AG04449 (cell line): ENCODE data around the gene SRRM2.

ENCODE experiments used
- CTCF ChIA-PET: fragments of 350-600 bp; formaldehyde crosslinking; extraction: SDS; loops from one replicate; lab custom pipeline; 2021; ENCODE audit warnings: antibody characterized with exemption; lab: Yijun Ruan, JAX
- POLR2A ChIA-PET: fragments of 400-600, 350-600 bp; formaldehyde crosslinking; extraction: SDS; loops from one replicate; lab custom pipeline; 2020; ENCODE audit warnings: antibody characterized with exemption, inconsistent platforms; lab: Yijun Ruan, JAX
- DNase-seq: peaks from one replicate; pipeline ENCODE4 v3.0.0-alpha.2; 2010; ENCODE audit warnings: low read depth, low spot score
- H3K4me3 ChIP-seq: 2 replicates; pipeline ENCODE4 v1.5.1; 2011; ENCODE audit warnings: low read depth, mild to moderate bottlenecking, control low read depth, low read length
- TF ChIP-seq, protein P1 (sequence below): IDR thresholded peaks from one replicate; pipeline ENCODE4 v1.5.1; 2011; ENCODE audit warnings: mild to moderate bottlenecking, moderate library complexity, low read length, control low read depth, inconsistent platforms; ENCODE audit not compliant: insufficient read depth; ENCODE audit errors: missing control alignments

Gene SRRM2

DNA sequence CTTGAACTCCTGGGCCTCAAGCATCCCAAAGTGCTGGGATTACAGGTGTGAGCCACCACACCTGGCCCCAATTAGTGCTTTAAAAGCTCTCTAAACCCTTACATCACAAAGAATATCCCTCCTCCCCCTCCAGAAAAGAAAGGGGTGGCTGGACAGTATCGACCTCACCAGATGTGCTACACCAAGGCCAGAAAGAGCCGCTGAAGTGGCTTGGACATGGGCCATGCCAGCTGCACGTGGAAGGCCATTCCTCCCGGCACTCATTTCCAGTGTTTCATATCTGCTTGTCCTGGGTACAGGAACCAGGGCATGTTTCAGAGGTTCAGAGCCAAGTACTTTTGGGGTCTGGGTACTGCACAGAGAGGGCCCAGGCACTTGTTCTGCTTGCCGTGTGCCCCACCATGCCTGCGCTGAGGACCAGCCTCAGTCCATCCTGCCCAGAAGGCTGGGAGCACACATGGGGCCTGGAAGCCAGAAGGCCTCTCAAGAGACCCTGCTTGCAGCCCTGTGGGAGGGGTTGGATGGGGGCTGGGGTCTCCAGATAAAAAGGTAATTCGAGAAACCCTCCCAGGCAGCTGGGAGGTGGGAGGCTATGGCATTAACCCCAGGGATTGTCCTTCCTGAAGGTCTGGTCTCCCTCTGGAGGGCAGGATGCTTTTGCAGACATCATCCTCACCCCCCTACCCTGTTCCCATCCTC lies 3.5 kb upstream of the SRRM2 start:
- ChIA-PET POLR2A (no interaction called here), CTCF (no interaction called here)
- no peak for DNase-seq
- no peak overlapping the region for H3K4me3 ChIP-seq
- TF ChIP-seq, protein P1, sequence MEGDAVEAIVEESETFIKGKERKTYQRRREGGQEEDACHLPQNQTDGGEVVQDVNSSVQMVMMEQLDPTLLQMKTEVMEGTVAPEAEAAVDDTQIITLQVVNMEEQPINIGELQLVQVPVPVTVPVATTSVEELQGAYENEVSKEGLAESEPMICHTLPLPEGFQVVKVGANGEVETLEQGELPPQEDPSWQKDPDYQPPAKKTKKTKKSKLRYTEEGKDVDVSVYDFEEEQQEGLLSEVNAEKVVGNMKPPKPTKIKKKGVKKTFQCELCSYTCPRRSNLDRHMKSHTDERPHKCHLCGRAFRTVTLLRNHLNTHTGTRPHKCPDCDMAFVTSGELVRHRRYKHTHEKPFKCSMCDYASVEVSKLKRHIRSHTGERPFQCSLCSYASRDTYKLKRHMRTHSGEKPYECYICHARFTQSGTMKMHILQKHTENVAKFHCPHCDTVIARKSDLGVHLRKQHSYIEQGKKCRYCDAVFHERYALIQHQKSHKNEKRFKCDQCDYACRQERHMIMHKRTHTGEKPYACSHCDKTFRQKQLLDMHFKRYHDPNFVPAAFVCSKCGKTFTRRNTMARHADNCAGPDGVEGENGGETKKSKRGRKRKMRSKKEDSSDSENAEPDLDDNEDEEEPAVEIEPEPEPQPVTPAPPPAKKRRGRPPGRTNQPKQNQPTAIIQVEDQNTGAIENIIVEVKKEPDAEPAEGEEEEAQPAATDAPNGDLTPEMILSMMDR = no peak

DNA sequence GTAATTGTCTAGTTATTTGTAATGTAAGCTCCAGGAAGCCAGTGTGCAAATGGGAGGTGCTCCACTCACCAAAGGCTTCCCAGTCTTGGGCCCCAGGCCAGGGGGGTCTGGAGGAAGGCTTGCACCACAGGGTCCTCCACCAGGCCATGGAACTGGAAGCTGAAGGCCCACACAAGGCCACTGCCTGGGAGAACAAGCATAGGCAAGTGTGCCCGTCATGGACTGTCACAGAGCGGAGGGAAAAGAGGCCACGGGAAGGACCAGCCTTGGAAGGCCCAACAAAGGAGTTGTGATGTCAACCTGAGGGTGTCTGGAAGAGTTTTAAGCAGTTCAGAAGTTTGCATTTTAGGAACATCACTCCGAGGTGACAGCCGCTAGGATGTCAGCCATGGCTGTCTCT lies 3.0 kb upstream of the SRRM2 start:
- CTCF ChIA-PET = no interaction called here
- DNase-seq = no peak
- TF ChIP-seq, protein P1 = no peak
- H3K4me3 ChIP-seq = no peak overlapping the region
- POLR2A ChIA-PET = no interaction called here

DNA sequence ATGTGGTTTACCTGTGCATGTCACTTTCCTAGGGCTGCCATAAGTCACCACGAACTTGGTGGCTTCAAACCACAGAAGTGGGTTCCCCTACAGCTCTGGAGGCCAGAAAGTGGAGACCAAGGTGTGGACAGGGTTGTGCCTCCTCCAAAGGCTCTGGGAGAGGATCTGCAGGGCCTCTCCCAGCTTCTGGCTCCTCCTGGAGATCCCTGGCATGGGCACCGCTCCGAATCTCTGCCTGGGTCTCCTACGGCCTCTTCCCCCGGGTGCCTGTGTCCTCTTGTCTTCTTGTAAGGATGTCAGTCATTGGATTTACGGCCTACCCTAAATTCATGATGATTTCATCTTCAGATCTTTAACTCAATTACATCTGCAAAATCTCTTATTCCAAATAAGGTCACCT lies 2.5 kb upstream of the SRRM2 start:
- ChIA-PET POLR2A (no interaction called here), CTCF (interaction anchor here (1.4 kb wide), 1 partner anchor 11 kb away, joined by 3 read pairs; no protein-coding TSS in a partner anchor)
- no peak overlapping the region for H3K4me3 ChIP-seq
- TF ChIP-seq, protein P1 = no peak
- no peak for DNase-seq

DNA sequence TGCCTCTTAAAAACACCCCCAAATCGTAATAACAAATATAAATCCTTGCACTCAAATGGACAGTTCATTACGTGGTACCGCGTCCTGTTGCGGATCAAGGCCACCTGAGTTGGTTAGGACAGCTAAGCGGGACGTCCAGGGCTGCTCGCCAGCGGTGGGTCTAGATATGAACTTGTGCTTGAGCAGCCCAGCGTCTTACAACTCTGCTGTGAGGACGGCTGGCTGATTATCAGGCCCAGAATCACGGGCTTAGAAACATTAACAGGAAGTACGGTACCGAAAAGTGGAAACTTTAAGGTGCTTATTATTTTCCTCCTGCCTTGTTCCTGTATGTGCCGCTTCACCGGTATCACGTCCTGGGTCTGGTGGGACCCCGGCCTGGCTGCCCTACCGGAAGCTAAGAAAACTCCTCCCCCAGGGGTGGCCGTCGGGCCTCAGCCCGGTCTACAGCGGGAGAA lies 832 bp upstream of the SRRM2 start:
- no peak for DNase-seq
- POLR2A ChIA-PET = interaction anchor here (0.7 kb wide), 1 partner anchor 69 kb away, joined by 3 read pairs; the partner anchor contains the start of gene KCTD5
- TF ChIP-seq, protein P1 = no peak
- H3K4me3 ChIP-seq = peak overlapping the region; percentile 81
- CTCF ChIA-PET = interaction anchor here (2.1 to 3.2 kb wide), 2 partner anchors 117 to 121 kb away, joined by 6 to 10 read pairs; no protein-coding TSS in a partner anchor

DNA sequence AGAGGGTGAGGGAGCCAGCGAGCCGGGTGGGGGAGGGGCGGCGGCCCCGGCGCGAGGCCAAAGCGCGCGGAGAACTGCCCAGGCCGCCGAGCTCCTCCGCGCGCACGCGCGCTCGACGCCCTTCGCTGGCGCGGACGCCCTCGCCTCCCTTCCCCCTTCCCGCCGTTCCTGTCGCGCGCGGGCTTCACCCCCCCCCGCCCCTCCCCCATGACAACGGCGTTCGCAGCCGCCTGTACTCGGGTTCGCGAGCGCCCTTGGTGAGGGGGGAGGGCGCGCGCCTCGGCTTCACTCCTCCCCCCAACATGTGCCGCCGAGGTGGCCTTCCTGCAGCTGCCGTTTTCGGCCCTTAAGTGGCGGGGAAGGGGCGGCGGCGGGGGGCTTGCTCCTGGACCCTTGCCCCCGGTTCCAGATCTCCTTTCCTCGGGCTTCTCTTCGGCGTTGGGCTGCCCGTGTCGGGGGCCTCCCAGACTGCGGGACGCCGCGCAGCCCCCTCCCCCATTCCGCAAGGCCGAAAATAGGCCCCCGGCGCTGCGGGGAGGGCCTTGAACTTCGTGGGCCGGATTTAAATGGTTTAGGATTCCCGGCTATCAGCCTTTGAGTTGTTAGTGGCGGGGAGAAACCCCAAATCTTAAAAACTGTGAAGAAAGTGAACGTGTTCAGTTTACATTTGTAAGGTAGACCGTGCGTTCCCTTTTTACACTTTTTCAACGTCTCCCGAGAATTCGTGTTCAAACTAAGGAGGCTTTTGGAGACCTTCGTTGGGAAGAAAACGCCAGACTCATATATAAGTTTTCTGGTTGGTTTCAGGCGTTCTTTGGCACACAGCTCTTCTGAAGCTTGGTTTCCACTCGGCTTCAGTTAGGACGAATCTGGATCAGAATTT lies 653 bp downstream of the SRRM2 start:
- TF ChIP-seq, protein P1 = no peak
- CTCF ChIA-PET = interaction anchor here (0.9 to 3.2 kb wide), 4 partner anchors 23 to 210 kb away, joined by 3 to 10 read pairs (median 4); no protein-coding TSS in a partner anchor
- POLR2A ChIA-PET = interaction anchor here (0.6 to 2.1 kb wide), 6 partner anchors 10 to 115 kb away, joined by 4 to 12 read pairs (median 5); partner anchors contain the start of gene ELOB
- peak overlapping the region; percentile 81 for H3K4me3 ChIP-seq
- no peak for DNase-seq
